IMR-90 (cell line): Measurements from ENCODE around the gene PRMT7. TPM values are rescaled to one million over a fixed set of nuclear protein-coding genes. Genes with fewer than 3 reads are reported as not detected.

Experiments
- ATAC-seq: fragments of 200-7000 bp; cut with Tn5 transposase; 2 replicates; pipeline ENCODE4 v1.9.1; 2020; ENCODE audit warnings: low read depth, mild to moderate bottlenecking, moderate library complexity
- BruUV-seq: library from RNA; stranded (reverse); fragments of 400-500 nt; replicated peaks from 2 replicates; lab custom pipeline; 2021; lab: Mats Ljungman, UMichigan
- CTCF ChIA-PET: fragments of 300-600 bp; formaldehyde crosslinking; extraction: SDS; loops from one replicate; lab custom pipeline; 2021; ENCODE audit warnings: antibody characterized with exemption; lab: Yijun Ruan, JAX
- POLR2A ChIA-PET: fragments of 300-600 bp; sonication (Branson Sonifier 250); formaldehyde crosslinking; loops from one replicate; lab custom pipeline; 2022; ENCODE audit warnings: antibody characterized with exemption; ENCODE audit not compliant: unreplicated experiment; lab: Charles Lee
- DNase-seq: peaks from one replicate; pipeline ENCODE4 v3.0.0; 2013
- H2AFZ ChIP-seq: replicated peaks from 2 replicates; pipeline ENCODE3; 2013; ENCODE audit warnings: low read length, mild to moderate bottlenecking; ENCODE audit not compliant: poor library complexity
- H2AK5ac ChIP-seq: 2 replicates; pipeline ENCODE4 v1.6.1; 2013; ENCODE audit warnings: low read depth, low read length, inconsistent platforms
- H2AK9ac ChIP-seq: replicated peaks from 2 replicates; pipeline ENCODE3; 2013; ENCODE audit warnings: mild to moderate bottlenecking, low read depth, low read length, moderate library complexity; ENCODE audit not compliant: poor library complexity
- H2BK120ac ChIP-seq: 2 replicates; pipeline ENCODE4 v1.6.1; 2013; ENCODE audit warnings: low read depth, low read length, inconsistent platforms
- H2BK15ac ChIP-seq: 3 replicates; pipeline ENCODE4 v1.6.1; 2013; ENCODE audit warnings: low read depth, low read length, inconsistent platforms
- H2BK20ac ChIP-seq: 2 replicates; pipeline ENCODE4 v1.6.1; 2013; ENCODE audit warnings: low read depth, mild to moderate bottlenecking, inconsistent platforms, low read length, moderate library complexity
- H2BK5ac ChIP-seq: 2 replicates; pipeline ENCODE4 v1.6.1; 2013; ENCODE audit warnings: mild to moderate bottlenecking, low read depth, low read length, inconsistent platforms; ENCODE audit not compliant: poor library complexity, severe bottlenecking
- H3K14ac ChIP-seq: replicated peaks from 2 replicates; pipeline ENCODE4 v1.6.1; 2013; ENCODE audit warnings: low read depth, low read length, inconsistent platforms
- H3K18ac ChIP-seq: 2 replicates; pipeline ENCODE4 v1.6.1; 2013; ENCODE audit warnings: low read depth, low read length, control low read depth
- H3K23ac ChIP-seq: 2 replicates; pipeline ENCODE4 v1.6.1; 2013; ENCODE audit warnings: low read depth, low read length, inconsistent platforms
- H3K27ac ChIP-seq: 2 replicates; pipeline ENCODE4 v1.5.1; 2013; ENCODE audit warnings: mild to moderate bottlenecking, control low read depth, low read length; ENCODE audit not compliant: insufficient read depth
- H3K27me3 ChIP-seq: 2 replicates; pipeline ENCODE4 v1.6.1; 2013; ENCODE audit warnings: low read length; ENCODE audit not compliant: control insufficient read depth, insufficient read depth
- H3K36me3 ChIP-seq: 2 replicates; pipeline ENCODE4 v1.6.1; 2013; ENCODE audit warnings: low read length, mixed read lengths; ENCODE audit not compliant: control insufficient read depth, insufficient read depth
- H3K4ac ChIP-seq: 2 replicates; pipeline ENCODE4 v1.6.1; 2013; ENCODE audit warnings: low read depth, low read length, inconsistent platforms
- H3K4me1 ChIP-seq: 2 replicates; pipeline ENCODE4 v1.6.1; 2013; ENCODE audit warnings: low read length, mixed read lengths; ENCODE audit not compliant: control insufficient read depth, insufficient read depth
- H3K4me2 ChIP-seq: 2 replicates; pipeline ENCODE4 v1.6.1; 2013; ENCODE audit warnings: low read depth, mild to moderate bottlenecking, control low read depth, low read length, moderate library complexity
- H3K4me3 ChIP-seq: 2 replicates; pipeline ENCODE4 v1.5.1; 2013; ENCODE audit warnings: low read depth, mild to moderate bottlenecking, control low read depth, low read length, moderate library complexity; ENCODE audit not compliant: insufficient read depth
- H3K56ac ChIP-seq: 2 replicates; pipeline ENCODE4 v1.6.1; 2013; ENCODE audit warnings: low read length, inconsistent platforms; ENCODE audit not compliant: insufficient read depth; ENCODE audit errors: extremely low read depth
- H3K79me1 ChIP-seq, 2 experiments: 2 replicates each; pipeline ENCODE4 v1.6.1; 2013; ENCODE audit warnings: low read length in 2 of 2, inconsistent platforms in 1 of 2, low read depth in 1 of 2
- H3K9ac ChIP-seq: 2 replicates; pipeline ENCODE4 v1.6.1; 2013; ENCODE audit warnings: low read depth, low read length, control low read depth
- H3K9me1 ChIP-seq: 2 replicates; pipeline ENCODE4 v1.6.1; 2013; ENCODE audit warnings: low read length, inconsistent platforms; ENCODE audit not compliant: insufficient read depth
- H3K9me3 ChIP-seq: 2 replicates; pipeline ENCODE4 v1.6.1; 2013; ENCODE audit warnings: low read length; ENCODE audit not compliant: control insufficient read depth, insufficient read depth
- H4K20me1 ChIP-seq: 2 replicates; pipeline ENCODE4 v1.6.1; 2013; ENCODE audit warnings: low read length, inconsistent platforms; ENCODE audit not compliant: insufficient read depth
- H4K5ac ChIP-seq: 2 replicates; pipeline ENCODE4 v1.6.1; 2013; ENCODE audit warnings: mild to moderate bottlenecking, low read depth, low read length, control low read depth
- H4K8ac ChIP-seq, 2 experiments: 2 replicates each; pipeline ENCODE4 v1.6.1; 2013; ENCODE audit warnings: low read depth in 2 of 2, low read length in 2 of 2, control low read depth in 1 of 2, inconsistent platforms in 1 of 2
- H4K91ac ChIP-seq: 2 replicates; pipeline ENCODE4 v1.6.1; 2013; ENCODE audit warnings: low read depth, low read length, inconsistent platforms; ENCODE audit not compliant: insufficient read depth
- BHLHE40 ChIP-seq: fragments of 150-350 bp; IDR thresholded peaks from 2 replicates; pipeline ENCODE4 v1.6.1; 2016; ENCODE audit warnings: mild to moderate bottlenecking, low read depth, low read length
- CEBPB ChIP-seq: IDR thresholded peaks from 2 replicates; pipeline ENCODE4 v1.6.1; 2012; ENCODE audit warnings: low read depth, low read length, improper control_type of control experiment
- CHD1 ChIP-seq: IDR thresholded peaks from 2 replicates; pipeline ENCODE4 v1.6.1; 2012; ENCODE audit warnings: low read depth, low read length, improper control_type of control experiment
- CTCF ChIP-seq: conservative IDR thresholded peaks from 2 replicates; pipeline ENCODE4 v1.5.1; 2012; ENCODE audit warnings: mild to moderate bottlenecking, low read depth, low read length, improper control_type of control experiment
- FOS ChIP-seq: fragments of 150-350 bp; IDR thresholded peaks from 2 replicates; pipeline ENCODE4 v1.6.1; 2016; ENCODE audit warnings: low read depth, low read length
- MAFK ChIP-seq: IDR thresholded peaks from 2 replicates; pipeline ENCODE4 v1.6.1; 2012; ENCODE audit warnings: low read depth, low read length, improper control_type of control experiment
- MXI1 ChIP-seq: IDR thresholded peaks from 2 replicates; pipeline ENCODE4 v1.6.1; 2012; ENCODE audit warnings: low read depth, mild to moderate bottlenecking, low read length, moderate library complexity, borderline replicate concordance
- NFE2L2 ChIP-seq: fragments of 150-350 bp; IDR thresholded peaks from 2 replicates; pipeline ENCODE4 v1.6.1; 2016; ENCODE audit warnings: low read depth, mild to moderate bottlenecking, low read length
- POLR2A ChIP-seq: IDR thresholded peaks from 2 replicates; pipeline ENCODE4 v1.6.1; 2012; ENCODE audit warnings: mild to moderate bottlenecking, low read depth, low read length
- RAD21 ChIP-seq: IDR thresholded peaks from 2 replicates; pipeline ENCODE4 v1.6.1; 2012; ENCODE audit warnings: low read length, improper control_type of control experiment
- RCOR1 ChIP-seq: IDR thresholded peaks from 2 replicates; pipeline ENCODE4 v1.6.1; 2012; ENCODE audit warnings: mild to moderate bottlenecking, low read length, improper control_type of control experiment; ENCODE audit not compliant: insufficient replicate concordance
- RFX5 ChIP-seq: IDR thresholded peaks from 2 replicates; pipeline ENCODE4 v1.8.0; 2012; ENCODE audit warnings: low read depth, mild to moderate bottlenecking, low read length, moderate library complexity
- SMC3 ChIP-seq: fragments of 150-350 bp; IDR thresholded peaks from 2 replicates; pipeline ENCODE4 v1.6.1; 2016; ENCODE audit warnings: low read depth, mild to moderate bottlenecking, antibody characterized with exemption, low read length, moderate library complexity
- USF2 ChIP-seq: fragments of 150-350 bp; IDR thresholded peaks from 2 replicates; pipeline ENCODE4 v1.6.1; 2017; ENCODE audit warnings: mild to moderate bottlenecking, antibody characterized with exemption, low read length, low read depth
- WGBS, 2 experiments: methylation state at CpG; one replicate each; pipeline versions ENCODE4 v1.1.5 to v1.1.7; 2013; ENCODE audit warnings: missing lambda C conversion rate in 2 of 2; ENCODE audit not compliant: insufficient read length in 1 of 2; ENCODE audit errors: extremely low coverage in 2 of 2; 5-methylcytosine and 5-hydroxymethylcytosine counted together
- dilution Hi-C: fragments of 300-500 bp; cut with HindIII; formaldehyde crosslinking; loops from one replicate; pipeline ENCODE4 v1.14.3; 2018; ENCODE audit warnings: low sequenced_read_pairs; ENCODE audit not compliant: unreplicated experiment
- in situ Hi-C: fragments of 300-500 bp; cut with MboI; formaldehyde crosslinking; loops from 3 replicates; pipeline ENCODE4 v1.14.3; 2019; ENCODE audit warnings: low sequenced_read_pairs, inconsistent platforms, mixed read lengths
- intact Hi-C: fragments of 100-400 bp; cut with micrococcal nuclease; formaldehyde crosslinking; loops from 2 replicates; pipeline ENCODE4 v1.10.0; 2022
- polyA plus RNA-seq, 3 experiments: library from polyadenylated mRNA; depleted of rRNA; stranded (reverse); fragments of >200 nt; gene quantifications; 2 replicates each; pipeline ENCODE4 v1.2.3, GENCODE V29; 2012; ENCODE audit warnings: low replicate concordance in 1 of 3
- total RNA-seq: library from RNA; depleted of rRNA; stranded (reverse); fragments of >200 nt; gene quantifications from 2 replicates; pipeline ENCODE4 v1.2.3, GENCODE V29; 2012
- TF ChIP-seq, protein P1 (sequence below): fragments of 150-350 bp; IDR thresholded peaks from 2 replicates; pipeline ENCODE4 v1.6.1; 2016; ENCODE audit warnings: low read depth, mild to moderate bottlenecking, low read length, moderate library complexity, borderline replicate concordance

The PRMT7 gene
- total and polyA plus RNA-seq, 2 of the 4 experiments (the other 2 are of a cell fraction) = 63.1 to 68.6 TPM

DNA sequence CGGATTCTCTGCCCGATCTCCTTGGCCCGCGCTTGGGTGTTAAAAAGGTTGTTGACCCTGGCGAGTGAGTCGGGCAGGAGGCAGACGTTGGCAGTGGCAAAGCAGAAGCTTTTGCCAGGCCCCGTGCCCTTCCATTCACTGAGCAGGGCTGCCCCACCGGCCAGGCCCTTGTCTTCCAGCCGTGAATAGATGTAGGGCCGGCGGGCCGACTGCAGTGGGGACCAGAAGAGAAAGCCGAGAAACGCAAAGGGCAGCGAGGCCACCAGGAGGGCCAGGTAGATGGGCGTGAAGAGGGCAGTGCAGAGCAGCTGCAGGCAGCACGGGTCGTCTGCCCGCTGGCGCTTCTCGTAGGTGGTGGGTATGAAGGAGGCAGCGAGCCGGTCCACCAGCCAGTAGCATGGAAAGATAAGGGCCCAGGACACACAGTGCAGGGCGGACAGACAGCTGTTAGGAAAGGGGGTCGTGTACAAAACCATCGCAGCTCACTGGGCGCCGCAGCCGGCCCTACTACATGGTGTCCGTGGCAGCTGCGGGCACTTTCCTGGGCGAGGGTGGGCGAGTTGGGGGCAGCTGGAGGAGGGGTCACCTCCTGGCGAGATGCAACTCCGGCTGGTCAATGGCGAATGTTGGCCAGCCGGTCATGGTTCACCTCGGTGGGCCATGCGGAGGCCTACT lies 61.0 kb downstream of the PRMT7 start:
- no peak overlapping the region for H2AK9ac ChIP-seq
- H3K36me3 ChIP-seq = no peaks in the 10 kb centered on the region
- dilution Hi-C loops = no loop called here
- H2BK120ac ChIP-seq = no peak overlapping the region
- no peak overlapping the region for H3K9ac ChIP-seq
- H3K9me3 ChIP-seq = no peaks in the 10 kb centered on the region
- no peak overlapping the region for H3K27ac ChIP-seq
- H3K4me3 ChIP-seq = no peak overlapping the region
- no peak overlapping the region for H4K91ac ChIP-seq
- no peak overlapping the region for H3K18ac ChIP-seq
- no peak overlapping the region for H2AK5ac ChIP-seq
- no peaks in the 10 kb centered on the region for H3K9me1 ChIP-seq
- intact Hi-C loops = no loop called here
- WGBS, 2 experiments = 89% methylated on average over 25 of the region's 40 CpGs; no CpG with 5 or more reads in 1 of the 2 experiments
- no TSS peak for BruUV-seq
- no peaks in the 10 kb centered on the region for H3K4me1 ChIP-seq
- in situ Hi-C loops = no loop called here
- ChIA-PET POLR2A (no interaction called here), CTCF (no interaction called here)
- no peak overlapping the region for H3K23ac ChIP-seq
- no peak overlapping the region for H4K5ac ChIP-seq
- ATAC-seq (no peak), DNase-seq (no peak)
- no peak overlapping the region for H2BK5ac ChIP-seq
- H3K4ac ChIP-seq = no peak overlapping the region
- H2BK20ac ChIP-seq = no peak overlapping the region
- H4K20me1 ChIP-seq = no peaks in the 10 kb centered on the region
- peaks cover 42% of the 10 kb centered on the region for H3K27me3 ChIP-seq
- no peak overlapping the region for H2AFZ ChIP-seq
- H3K14ac ChIP-seq = no peak overlapping the region
- TF ChIP-seq BHLHE40 = no peak
- no peak for TF ChIP-seq CHD1
- no peak for TF ChIP-seq RCOR1
- no peak for TF ChIP-seq CTCF
- no peak for TF ChIP-seq RAD21
- TF ChIP-seq FOS = no peak
- TF ChIP-seq MXI1 = no peak
- no peak for TF ChIP-seq CEBPB
- no peak for TF ChIP-seq POLR2A
- TF ChIP-seq, protein P1, sequence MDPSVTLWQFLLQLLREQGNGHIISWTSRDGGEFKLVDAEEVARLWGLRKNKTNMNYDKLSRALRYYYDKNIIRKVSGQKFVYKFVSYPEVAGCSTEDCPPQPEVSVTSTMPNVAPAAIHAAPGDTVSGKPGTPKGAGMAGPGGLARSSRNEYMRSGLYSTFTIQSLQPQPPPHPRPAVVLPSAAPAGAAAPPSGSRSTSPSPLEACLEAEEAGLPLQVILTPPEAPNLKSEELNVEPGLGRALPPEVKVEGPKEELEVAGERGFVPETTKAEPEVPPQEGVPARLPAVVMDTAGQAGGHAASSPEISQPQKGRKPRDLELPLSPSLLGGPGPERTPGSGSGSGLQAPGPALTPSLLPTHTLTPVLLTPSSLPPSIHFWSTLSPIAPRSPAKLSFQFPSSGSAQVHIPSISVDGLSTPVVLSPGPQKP = no peak
- no peak for TF ChIP-seq NFE2L2
- TF ChIP-seq RFX5 = no peak
- no peak for TF ChIP-seq MAFK
- TF ChIP-seq SMC3 = no peak
- TF ChIP-seq USF2 = no peak
- no peaks in the 10 kb centered on the region for H3K79me1 ChIP-seq
- no peak overlapping the region for H4K8ac ChIP-seq
- H3K4me2 ChIP-seq = no peak overlapping the region
- H2BK15ac ChIP-seq = no peak overlapping the region
- H3K56ac ChIP-seq = no peak overlapping the region
